DOHH2 (cell line): ENCODE data around the gene RND3.

Experiments used
- H3F3A ChIP-seq: fragments of 200-600 bp; sonication (generic), shearing (Covaris generic); 2 replicates; pipeline ENCODE4 v1.6.0; 2016; ENCODE audit warnings: antibody characterized with exemption, mild to moderate bottlenecking; ENCODE audit not compliant: control insufficient read depth, insufficient read depth
- H3K27ac ChIP-seq: fragments of 200-600 bp; sonication (generic); 2 replicates; pipeline ENCODE4 v1.5.1; 2014; ENCODE audit warnings: low read depth, mild to moderate bottlenecking, low read length, moderate library complexity
- H3K27me3 ChIP-seq: fragments of 200-600 bp; sonication (generic); 2 replicates; pipeline ENCODE4 v1.6.1; 2014; ENCODE audit warnings: mild to moderate bottlenecking, low read length, mixed read lengths; ENCODE audit not compliant: control insufficient read depth
- H3K36me3 ChIP-seq: fragments of 200-600 bp; sonication (generic); 2 replicates; pipeline ENCODE4 v1.6.1; 2014; ENCODE audit warnings: mild to moderate bottlenecking, low read length, moderate library complexity, mixed read lengths; ENCODE audit not compliant: control insufficient read depth
- H3K4me1 ChIP-seq: fragments of 200-600 bp; sonication (generic); 2 replicates; pipeline ENCODE4 v1.6.1; 2014; ENCODE audit warnings: mild to moderate bottlenecking, low read length, mixed read lengths; ENCODE audit not compliant: control insufficient read depth
- H3K4me2 ChIP-seq: fragments of 200-600 bp; sonication (generic); 2 replicates; pipeline ENCODE4 v1.6.0; 2014; ENCODE audit warnings: mild to moderate bottlenecking, low read length, moderate library complexity
- H3K4me3 ChIP-seq: fragments of 200-600 bp; sonication (generic); 2 replicates; pipeline ENCODE4 v1.5.1; 2014; ENCODE audit warnings: mild to moderate bottlenecking, low read length, mixed read lengths
- H3K79me2 ChIP-seq: fragments of 200-600 bp; sonication (generic); 2 replicates; pipeline ENCODE4 v1.6.1; 2014; ENCODE audit warnings: mild to moderate bottlenecking, low read length, mixed read lengths; ENCODE audit not compliant: control insufficient read depth
- H3K9me2 ChIP-seq: fragments of 200-600 bp; sonication (generic); replicated peaks from 2 replicates; pipeline ENCODE4 v1.6.1; 2014; ENCODE audit warnings: mild to moderate bottlenecking, low read length, mixed read lengths; ENCODE audit not compliant: control insufficient read depth
- H3K9me3 ChIP-seq: fragments of 200-600 bp; sonication (generic); 2 replicates; pipeline ENCODE4 v1.6.1; 2014; ENCODE audit warnings: antibody characterized with exemption, low read length, mixed read lengths; ENCODE audit not compliant: control insufficient read depth, insufficient read depth
- H4K20me1 ChIP-seq: fragments of 200-600 bp; sonication (generic); 2 replicates; pipeline ENCODE4 v1.6.0; 2014; ENCODE audit warnings: low read depth, mild to moderate bottlenecking, antibody characterized with exemption, low read length, moderate library complexity; ENCODE audit not compliant: control insufficient read depth, insufficient read depth
- CTCF ChIP-seq: fragments of 200-600 bp; sonication (generic); IDR thresholded peaks from one replicate; pipeline ENCODE4 v1.5.1; 2014; ENCODE audit warnings: antibody characterized with exemption, mild to moderate bottlenecking, low read depth, low read length; ENCODE audit not compliant: poor library complexity, severe bottlenecking
- EZH2phosphoT487 ChIP-seq: fragments of 200-600 bp; sonication (generic); IDR thresholded peaks from 2 replicates; pipeline ENCODE4 v1.6.1; 2017; ENCODE audit warnings: borderline replicate concordance, mild to moderate bottlenecking, antibody characterized with exemption, low read length, moderate library complexity, mixed read lengths

Gene RND3

GRCh38 chr2:150485871-150486538, 1.5 kb downstream of the RND3 start:
- Histone ChIP-seq H3K4me3 (no peak overlapping the region), H3K4me2 (no peak overlapping the region), H3K27me3 (no peaks in the 10 kb centered on the region), H4K20me1 (no peaks in the 10 kb centered on the region), H3K9me2 (no peaks in the 10 kb centered on the region), H3K4me1 (no peaks in the 10 kb centered on the region), H3K36me3 (no peaks in the 10 kb centered on the region), H3F3A (no peaks in the 10 kb centered on the region), H3K27ac (no peak overlapping the region), H3K9me3 (no peaks in the 10 kb centered on the region), H3K79me2 (no peaks in the 10 kb centered on the region)
- TF ChIP-seq CTCF (no peak), EZH2phosphoT487 (no peak)

- H3K79me2 ChIP-seq, result no peaks in the 10 kb centered on the region
- H3K27ac ChIP-seq, result no peak overlapping the region
These were observed 2.2 kb downstream of the RND3 start for GRCh38 chr2:150485114-150485870.

DNA sequence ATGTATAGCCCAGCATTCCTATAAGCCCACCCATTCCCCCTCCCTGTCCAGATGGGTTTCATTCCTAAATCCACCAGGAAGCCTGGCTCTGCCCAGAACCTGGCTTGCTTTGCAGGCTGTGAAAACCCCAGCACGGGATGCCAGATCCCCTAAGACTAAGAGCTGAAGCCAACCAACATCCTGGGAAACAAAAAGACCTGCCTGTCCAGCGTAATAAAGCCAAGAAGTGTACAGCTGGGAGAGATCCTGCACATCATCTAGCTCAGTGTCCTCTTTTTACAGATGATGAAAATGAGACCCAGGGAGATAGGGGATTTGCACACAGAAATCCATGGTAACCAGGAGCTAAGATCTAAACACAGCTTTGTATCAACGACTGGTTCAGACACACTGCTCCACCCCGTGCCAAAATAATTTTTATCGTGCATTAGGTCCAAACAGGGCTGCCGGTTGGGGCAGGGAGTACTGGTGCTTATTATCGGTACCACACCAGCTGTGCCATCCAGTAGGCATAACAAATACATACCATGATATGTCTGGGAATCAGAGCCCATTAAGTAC, 2.9 kb downstream of the RND3 start:
- H3K27me3 ChIP-seq, result no peaks in the 10 kb centered on the region
- H3K27ac ChIP-seq, result no peak overlapping the region
- no peak overlapping the region for H3K4me3 ChIP-seq
- no peak overlapping the region for H3K4me2 ChIP-seq
- no peaks in the 10 kb centered on the region for H3K79me2 ChIP-seq
- H3K4me1 ChIP-seq, result no peaks in the 10 kb centered on the region
- no peaks in the 10 kb centered on the region for H3K9me2 ChIP-seq
- H3K9me3 ChIP-seq, result no peaks in the 10 kb centered on the region
- no peak for TF ChIP-seq EZH2phosphoT487
- TF ChIP-seq CTCF, result no peak
- no peaks in the 10 kb centered on the region for H4K20me1 ChIP-seq
- no peaks in the 10 kb centered on the region for H3K36me3 ChIP-seq
- H3F3A ChIP-seq, result no peaks in the 10 kb centered on the region

More at GRCh38 chr2:150485114-150485870, 2.2 kb downstream of the RND3 start:
- no peaks in the 10 kb centered on the region for H3K27me3 ChIP-seq
- TF ChIP-seq EZH2phosphoT487, result no peak
- TF ChIP-seq CTCF, result no peak
- H3K4me2 ChIP-seq, result no peak overlapping the region
- no peaks in the 10 kb centered on the region for H3K9me3 ChIP-seq
- no peaks in the 10 kb centered on the region for H3F3A ChIP-seq
- H4K20me1 ChIP-seq, result no peaks in the 10 kb centered on the region
- no peaks in the 10 kb centered on the region for H3K4me1 ChIP-seq
- H3K36me3 ChIP-seq, result no peaks in the 10 kb centered on the region
- no peaks in the 10 kb centered on the region for H3K9me2 ChIP-seq
- H3K4me3 ChIP-seq, result no peak overlapping the region
